22Rv1 (cell line): ENCODE data around the gene FAM177A1.
"Not testable (repeated sequence)": the region's sequence is repeated elsewhere in the genome, so short reads cannot be mapped to it uniquely, and the experiment has no call there.

ENCODE experiments used
- H3K27ac ChIP-seq: fragments of 450-650 bp; 2 replicates; pipeline ENCODE4 v1.5.1; 2017
- ZFX ChIP-seq: fragments of 450-650 bp; IDR thresholded peaks from 2 replicates; pipeline ENCODE4 v1.6.1; 2017; ENCODE audit warnings: antibody characterized with exemption, borderline replicate concordance
- TF ChIP-seq, protein P1 (sequence below): fragments of 450-650 bp; IDR thresholded peaks from 2 replicates; pipeline ENCODE4 v1.5.1; 2017; ENCODE audit warnings: mild to moderate bottlenecking

The FAM177A1 gene

DNA sequence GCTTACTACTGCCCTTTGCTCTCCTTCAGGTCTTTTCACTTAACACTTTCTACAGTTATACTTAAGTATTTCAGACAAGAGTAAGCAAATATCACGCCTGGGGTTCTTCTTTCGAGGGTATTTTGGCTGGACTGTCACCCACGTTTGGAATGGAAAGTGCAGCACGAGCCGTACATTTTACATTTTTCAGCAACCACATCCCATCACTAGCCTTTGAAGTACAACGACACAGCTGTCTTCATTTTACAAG is 349 bp upstream of the FAM177A1 start:
- no peak for TF ChIP-seq ZFX
- peak overlapping the region; percentile 81 for H3K27ac ChIP-seq

DNA sequence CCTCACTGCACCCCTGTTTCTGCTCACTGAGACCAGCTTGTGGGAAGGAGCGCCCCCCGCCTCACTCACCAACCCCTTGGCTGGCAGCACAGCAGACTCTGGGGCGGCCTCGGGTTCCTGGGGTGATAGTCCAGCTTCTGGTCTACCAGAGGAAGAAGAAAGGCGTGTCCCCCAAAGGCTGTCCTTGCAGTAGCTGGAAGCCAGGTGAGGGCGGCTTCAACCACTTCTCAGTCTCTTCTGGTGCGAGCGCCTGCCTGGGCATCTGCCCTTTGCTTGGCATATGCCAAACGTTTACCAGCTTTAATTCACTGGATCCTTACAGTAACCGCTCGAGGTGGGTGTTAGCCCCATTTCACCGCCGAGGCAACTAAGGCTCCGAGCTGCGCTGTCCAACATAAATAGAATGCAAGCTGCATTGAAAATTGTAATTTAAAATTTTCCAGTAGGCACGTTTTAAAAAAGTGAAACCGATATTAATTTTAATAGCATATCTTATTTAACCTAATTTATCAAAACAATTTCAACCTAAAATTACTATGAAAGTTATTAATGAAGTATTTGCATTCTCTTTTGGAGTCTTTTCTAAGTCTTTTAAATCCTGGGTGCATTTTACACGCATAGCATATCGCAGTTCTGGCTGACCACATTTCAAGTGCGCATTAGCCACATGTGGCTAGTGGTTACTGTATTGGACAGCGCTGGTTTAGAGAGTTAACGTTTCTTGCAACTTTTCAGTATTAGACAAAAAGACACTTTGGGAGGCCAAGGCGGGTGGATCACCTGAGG is 872 bp downstream of the FAM177A1 start:
- TF ChIP-seq, protein P1, sequence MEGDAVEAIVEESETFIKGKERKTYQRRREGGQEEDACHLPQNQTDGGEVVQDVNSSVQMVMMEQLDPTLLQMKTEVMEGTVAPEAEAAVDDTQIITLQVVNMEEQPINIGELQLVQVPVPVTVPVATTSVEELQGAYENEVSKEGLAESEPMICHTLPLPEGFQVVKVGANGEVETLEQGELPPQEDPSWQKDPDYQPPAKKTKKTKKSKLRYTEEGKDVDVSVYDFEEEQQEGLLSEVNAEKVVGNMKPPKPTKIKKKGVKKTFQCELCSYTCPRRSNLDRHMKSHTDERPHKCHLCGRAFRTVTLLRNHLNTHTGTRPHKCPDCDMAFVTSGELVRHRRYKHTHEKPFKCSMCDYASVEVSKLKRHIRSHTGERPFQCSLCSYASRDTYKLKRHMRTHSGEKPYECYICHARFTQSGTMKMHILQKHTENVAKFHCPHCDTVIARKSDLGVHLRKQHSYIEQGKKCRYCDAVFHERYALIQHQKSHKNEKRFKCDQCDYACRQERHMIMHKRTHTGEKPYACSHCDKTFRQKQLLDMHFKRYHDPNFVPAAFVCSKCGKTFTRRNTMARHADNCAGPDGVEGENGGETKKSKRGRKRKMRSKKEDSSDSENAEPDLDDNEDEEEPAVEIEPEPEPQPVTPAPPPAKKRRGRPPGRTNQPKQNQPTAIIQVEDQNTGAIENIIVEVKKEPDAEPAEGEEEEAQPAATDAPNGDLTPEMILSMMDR: no peak
- no peak for TF ChIP-seq ZFX
- H3K27ac ChIP-seq: peak overlapping the region; percentile 81

DNA sequence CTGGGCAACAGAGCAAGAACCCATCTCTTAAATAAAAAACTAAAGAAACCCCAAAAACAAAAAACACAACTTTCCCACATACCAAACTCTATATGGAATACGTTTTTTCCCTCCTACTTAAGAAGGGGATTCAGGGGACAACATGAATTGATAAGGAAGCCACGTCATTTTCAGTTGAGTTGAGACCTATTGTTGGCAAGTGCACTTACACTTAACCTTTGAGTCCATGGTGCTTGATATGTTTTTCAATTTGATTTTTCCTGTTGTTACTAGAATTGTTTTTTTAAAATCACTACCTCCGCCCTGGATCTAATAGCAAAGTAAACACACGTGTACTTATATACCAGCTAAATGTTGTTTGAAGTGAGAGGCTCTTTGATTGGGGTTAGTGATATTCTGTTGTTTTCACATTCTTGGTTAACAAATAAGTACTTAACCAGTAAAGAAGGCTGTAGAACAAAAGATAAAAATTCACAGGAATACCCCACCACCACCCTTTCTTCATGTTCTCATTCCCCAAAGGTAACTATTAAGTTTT is 2.0 kb downstream of the FAM177A1 start:
- TF ChIP-seq, protein P1: no peak
- no peak for TF ChIP-seq ZFX
- H3K27ac ChIP-seq: no peak overlapping the region

DNA sequence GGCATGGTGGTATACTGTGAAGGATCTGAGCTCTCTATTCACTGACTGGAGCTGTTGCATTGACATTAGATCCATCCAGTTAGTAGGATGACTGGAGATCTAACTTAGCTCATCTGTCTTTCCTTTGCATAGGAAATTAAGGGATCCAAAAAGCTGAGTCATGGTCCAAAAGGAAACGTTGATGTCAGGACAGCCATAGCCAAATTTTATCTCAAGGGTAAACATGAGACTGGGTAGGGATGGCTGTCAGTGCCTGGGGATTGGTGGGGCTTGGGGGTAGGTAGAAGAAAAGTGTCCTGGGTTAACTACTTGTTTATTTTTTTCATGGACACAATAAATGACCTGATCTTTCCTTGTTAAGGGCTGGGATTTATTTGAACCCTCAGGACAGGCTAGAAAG is 4.6 kb downstream of the FAM177A1 start:
- TF ChIP-seq, protein P1: no peak
- no peak for TF ChIP-seq ZFX
- H3K27ac ChIP-seq: peak overlapping the region; percentile 48

DNA sequence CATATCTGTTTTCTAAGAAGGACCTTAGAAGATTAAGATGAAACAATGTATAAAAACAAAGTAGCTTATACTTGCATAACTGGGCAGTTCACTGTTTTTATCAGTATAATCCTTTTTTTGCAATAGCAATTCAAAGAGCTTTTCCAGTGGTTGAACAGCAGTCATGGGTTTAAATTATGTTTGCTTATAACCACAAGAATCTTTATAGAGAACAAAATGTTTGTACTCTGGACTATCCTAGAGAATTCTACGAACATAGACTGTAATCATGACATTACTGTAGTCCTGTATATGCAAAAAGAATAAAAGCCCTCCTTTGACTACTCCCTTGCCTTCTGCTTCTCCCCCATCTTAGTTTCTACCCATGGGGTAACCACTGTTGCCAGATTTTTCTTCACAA is 5.7 kb downstream of the FAM177A1 start:
- TF ChIP-seq, protein P1: no peak
- no peak for TF ChIP-seq ZFX
- peak overlapping the region; percentile 48 for H3K27ac ChIP-seq

DNA sequence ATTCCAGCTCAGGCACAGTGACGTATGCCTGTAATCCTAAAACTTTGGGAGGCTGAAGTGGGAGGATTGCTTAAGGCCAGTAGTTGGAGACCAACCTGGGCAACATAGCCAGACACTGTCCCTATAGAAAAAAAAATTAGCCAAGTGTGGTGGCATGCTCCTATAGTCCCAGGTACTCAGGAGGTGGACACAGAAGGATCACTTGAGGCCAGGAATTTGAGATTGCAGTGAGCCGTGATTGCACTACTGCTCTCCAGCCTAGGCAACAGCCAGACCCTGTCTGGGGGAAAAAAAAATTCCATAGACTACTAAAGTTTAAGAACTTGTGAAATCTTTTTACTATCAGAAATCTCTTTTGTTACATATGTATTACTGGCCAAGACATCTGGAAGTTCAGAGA is 6.6 kb downstream of the FAM177A1 start:
- no peak overlapping the region for H3K27ac ChIP-seq
- TF ChIP-seq, protein P1: no peak
- no peak for TF ChIP-seq ZFX

DNA sequence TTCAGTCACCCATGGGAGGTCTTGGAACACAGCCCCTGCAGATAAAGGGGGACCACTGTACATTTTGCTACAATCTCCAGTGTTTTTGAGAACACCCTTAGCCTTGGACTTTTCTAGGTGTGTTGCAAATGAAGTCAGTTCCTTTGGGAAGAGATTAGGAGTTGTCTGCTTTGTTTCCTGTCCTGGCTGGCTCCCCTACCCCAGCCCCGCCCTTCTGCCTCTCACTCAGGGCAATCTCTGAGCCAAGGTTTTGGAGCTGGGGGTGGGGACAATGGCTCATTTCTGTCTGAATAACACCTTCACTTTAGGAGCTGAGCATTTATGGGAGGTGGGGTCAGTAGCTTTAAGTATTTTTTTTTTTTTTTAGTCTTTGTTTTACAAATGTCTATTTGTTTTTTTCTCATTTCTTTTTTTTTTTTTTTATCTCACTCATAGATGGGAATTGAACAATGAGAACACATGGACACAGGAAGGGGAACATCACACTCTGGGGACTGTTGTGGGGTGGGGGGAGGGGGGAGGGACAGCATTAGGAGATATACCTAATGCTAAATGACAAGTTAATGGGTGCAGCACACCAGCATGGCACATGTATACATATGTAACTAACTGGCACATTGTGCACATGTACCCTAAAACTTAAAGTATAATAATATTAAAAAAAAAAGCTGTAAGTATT is 15.2 kb downstream of the FAM177A1 start:
- H3K27ac ChIP-seq: not testable (repeated sequence)

DNA sequence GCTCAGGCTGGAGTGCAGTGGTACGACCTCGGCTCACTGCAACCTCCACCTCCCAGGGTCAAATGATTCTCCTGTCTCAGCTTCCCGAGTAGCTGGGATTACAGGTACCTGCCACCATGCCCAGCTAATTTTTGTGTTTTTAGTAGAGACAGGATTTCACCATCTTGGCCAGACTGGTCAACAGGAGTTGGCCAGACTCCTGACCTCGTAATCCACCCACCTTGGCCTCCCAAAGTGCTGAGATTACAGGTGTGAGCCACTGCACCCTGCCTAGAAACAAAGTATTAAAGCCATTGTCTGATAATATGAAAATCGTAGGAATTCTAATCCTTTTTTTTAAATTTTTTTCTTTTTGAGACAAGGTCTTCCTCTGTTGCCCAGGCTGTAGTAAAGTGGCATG is 19.7 kb downstream of the FAM177A1 start:
- H3K27ac ChIP-seq: not testable (repeated sequence)
